NCI-H2107 treated with DMSO at 0.1 percent for 48 hours (cell line): ENCODE results near the gene NOVA1.

ENCODE experiments used
- DNase-seq: peaks from one replicate; lab custom pipeline; 2025; ENCODE audit not compliant: unreplicated experiment; lab: John Stamatoyannopoulos, UW

Gene NOVA1

DNA sequence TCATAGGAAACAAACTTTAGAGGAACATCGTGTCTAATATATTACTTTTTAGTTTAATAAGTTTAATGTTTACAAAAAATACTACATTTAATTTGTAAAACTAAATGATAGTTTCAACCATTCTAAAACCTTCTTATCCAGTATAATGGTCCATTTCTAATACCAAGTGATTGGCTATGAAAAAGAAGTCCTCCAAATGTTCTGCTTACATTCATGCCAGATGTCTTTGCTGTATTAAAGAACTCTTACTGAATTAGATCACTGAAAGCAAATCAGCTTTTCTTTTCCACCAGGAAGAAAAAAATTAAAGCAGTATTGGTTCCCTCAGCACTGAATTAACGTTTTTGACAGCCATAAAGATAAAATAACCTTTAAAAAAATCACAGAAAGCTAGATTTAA, 3.7 kb downstream of the NOVA1 start:
- DNase-seq: no peak

DNA sequence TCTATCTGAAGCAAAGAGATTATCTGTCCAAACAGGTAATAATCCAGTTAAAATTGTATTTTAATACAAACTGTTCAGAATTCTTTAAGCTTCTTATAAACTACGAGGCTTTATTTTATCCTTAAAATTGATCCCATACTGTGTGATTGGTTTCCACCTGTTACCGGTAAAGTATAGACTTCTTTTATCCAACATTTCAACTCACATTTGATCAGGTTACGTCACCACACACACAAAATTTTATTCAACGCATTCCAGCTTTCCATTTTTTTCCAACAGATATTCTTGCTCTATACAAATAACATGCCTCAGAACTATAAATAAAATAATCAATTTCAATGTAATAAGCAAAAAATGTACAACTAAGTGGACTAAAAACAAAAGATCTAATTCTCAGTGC, 4.5 kb downstream of the NOVA1 start:
- DNase-seq: no peak

DNA sequence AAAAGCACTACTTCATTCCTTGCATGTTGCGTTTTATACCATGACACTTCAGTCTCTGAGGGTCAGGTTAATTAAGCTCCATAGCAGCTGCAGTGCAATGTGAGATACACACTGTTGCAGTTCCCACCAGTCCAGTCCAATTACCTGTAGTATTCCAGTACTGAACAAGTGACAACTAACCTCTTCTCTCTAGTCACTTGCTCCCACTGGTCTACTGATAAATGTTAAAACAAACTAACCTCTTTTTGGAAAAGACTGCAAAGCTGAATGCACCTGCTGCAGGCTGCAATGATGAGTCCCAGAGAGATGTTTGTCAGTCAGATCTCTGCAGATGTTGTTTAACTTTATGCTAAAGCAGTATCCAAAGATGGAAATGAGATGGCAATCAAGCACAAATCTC, 7.9 kb downstream of the NOVA1 start:
- no peak for DNase-seq

DNA sequence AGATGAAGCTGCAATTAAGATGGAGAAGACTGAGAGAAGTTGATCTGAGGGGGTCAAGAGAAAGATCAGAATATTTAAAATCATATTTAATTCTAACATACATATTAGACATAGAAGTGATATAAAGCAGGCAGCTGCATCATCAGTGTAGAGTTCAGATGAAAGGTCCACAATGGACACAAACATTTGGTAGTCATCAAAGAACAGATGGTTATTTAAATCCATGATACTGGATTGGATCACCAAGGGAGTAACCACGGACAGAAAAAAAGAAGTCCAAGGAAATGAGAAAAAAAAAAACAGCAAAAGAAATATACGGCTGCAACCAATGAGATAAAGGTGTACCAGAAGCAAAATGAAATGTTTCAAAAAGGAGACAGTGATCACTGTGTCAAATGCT, 20.1 kb downstream of the NOVA1 start:
- no peak for DNase-seq

DNA sequence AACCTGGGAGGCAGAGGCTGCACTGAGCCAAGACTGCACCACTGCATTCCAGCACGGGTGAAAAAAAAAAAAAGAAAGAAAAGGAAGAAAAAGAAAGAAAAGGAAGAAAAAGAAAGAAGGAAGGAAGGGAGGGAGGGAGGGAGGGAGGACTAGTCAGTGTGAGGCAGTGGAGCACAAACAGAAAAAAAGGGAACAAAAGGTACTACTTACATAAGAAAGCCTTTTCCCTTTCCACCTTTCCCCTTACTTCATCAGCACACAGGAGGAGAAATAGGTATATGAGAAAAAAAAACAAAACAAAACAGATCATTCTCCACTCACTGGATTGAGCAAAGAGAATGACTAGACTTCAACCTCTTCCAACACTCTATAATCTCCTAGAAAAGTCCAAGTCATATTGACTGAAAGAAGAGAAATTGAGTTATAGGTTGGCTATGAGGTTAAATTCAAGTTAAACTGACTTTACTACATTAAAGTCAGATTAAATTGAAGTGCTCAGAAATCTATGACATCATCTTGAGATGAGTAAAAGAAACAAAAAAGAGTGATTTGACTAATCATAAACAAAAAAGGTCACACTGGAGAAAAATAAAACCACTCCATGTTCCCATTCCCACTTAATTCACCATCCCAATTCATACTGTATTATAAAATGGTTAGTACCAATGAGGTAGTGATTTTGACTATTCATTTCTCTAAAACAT, 43.6 kb downstream of the NOVA1 start:
- DNase-seq: no peak

DNA sequence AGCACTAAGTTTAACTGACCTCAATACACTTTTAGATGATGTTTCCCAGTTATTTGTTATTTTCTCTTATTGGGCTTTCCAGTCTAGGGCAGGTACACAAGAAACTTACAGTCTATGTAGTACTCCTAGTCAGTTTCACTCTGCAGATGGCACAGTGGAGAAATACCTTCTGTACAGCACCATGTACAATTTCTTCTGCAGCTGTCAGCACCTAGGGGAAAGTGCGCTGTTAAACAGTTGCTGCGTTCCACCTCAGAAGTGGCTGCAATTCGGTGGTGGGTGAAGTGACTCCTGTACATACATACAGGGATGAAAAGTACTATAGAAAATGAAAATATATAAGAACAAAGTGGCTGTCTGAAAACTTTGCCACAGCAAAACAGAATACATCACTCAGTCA, 48.3 kb downstream of the NOVA1 start:
- DNase-seq: no peak

DNA sequence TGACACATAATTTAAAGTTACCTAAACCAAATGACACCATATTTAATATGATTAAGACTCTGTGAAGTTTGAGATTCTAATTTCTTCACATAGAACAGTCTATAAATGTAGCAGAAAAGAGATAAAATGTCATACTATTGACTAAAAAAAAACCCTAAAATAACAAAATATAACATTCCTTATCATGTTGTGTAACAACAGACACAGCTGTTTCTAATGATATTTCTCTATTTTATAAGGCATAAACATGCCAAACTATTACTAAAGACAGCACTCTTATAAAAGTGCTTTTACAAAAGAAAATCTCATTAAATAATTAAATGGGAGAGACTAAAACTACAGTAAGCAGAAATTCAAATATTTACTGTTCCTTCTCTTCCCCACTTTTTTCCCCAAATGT, 49.4 kb downstream of the NOVA1 start:
- no peak for DNase-seq

DNA sequence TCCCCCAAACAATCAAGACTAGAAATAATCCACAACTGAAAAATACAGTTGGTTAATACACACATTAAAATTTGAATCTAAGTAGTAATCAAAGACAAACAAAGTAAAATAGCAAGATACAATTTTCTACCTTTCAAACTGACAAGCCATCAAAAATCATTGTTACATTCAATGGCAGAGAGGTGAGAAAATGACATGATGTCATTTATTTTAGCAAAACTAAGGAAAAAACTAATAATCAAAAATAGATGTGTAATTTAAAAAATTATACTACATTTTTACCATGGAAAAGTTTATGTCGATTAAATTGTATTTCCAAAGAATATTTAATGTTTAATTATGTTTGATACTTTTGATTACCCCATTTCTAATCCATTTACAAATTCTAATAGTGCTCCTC, 59.7 kb downstream of the NOVA1 start:
- DNase-seq: no peak

DNA sequence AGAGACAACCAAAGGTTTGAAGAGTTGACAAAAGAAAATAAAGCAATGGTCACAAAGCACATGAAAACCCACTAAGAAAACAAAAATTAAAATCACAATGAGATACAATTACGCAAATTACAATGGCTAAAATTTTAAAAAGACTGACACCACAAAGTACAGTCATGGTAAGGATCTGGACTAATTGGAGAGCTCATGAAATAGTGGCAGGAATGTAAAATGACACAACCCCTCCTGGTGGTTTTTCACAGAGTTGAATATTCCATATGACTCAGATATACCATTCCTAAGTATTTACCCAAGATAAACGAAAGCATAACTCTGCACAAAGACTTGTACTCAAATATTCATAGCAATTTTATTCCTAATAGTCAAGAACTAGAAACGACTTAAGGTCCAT, 65.9 kb downstream of the NOVA1 start:
- DNase-seq: no peak

DNA sequence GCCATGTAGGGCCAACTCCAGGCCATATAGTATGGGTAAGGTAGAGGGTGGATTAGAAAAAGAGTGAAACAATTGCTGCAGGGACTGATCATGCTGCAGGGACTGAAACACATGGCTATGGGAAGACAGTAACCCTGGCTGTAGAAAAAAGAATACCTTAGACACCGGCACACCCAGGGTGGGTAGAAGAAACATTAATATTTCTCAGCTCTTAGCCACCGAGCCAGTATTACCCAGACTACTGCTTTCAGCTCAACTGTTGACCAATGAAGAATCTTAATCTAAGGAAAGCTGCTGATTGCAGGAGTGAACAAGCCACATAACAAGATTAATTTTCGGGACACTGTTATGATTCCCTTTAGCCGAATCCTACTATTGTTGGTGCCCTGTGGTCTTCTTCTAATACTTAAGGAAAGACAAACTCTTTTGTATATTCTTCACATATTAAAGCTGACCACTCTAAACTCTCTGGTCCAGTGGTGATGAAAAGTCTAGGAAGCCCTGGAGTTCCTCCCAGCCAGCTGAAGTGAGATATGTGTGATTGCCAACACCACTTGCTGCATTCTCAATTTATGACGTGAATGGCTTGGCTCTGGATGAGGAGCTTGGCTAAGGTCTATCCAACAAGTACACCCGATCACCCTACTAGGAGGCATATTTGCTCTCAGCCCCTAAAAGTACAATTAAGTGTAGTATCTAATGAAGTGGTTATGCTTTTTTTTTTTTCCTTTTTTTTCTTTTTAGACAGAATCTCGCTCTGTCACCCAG, 69.2 kb downstream of the NOVA1 start:
- no peak for DNase-seq

DNA sequence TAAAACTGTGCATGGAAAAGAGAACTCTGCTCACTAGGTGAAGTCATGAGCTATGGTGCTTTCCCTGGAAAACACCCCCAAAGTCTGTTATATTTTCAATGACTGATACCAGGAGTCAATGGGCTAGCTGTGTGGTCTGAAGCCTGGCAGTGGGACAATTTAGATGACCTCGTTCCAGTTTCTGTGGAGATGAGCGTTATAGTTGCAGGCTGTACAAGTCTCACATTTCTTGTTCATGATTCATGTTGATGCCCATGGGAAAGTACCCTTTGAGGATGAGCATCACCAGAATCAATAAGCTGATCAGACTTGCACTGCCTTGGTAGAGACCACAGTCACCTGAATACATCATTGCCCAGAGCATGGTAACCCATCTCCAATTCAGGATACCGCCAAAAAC, 70.7 kb downstream of the NOVA1 start:
- no peak for DNase-seq

DNA sequence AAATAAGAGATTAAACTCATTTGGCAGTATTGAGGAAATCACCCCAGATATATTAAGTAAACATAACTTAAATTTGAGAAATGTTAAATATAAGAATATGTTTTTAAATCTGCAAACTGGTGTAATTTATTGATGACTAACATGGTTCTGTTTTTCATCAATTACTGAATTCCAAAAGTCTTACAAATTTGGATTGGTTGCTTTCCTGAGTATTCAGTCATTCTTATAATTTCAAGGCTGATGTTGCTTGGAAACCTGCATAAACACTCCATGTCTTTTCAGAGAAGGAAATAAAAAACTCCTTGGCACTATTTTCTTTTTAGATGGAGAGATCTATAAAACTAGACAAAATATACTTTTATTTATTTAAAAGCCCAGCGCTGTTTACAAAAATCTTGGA, 71.7 kb downstream of the NOVA1 start:
- no peak for DNase-seq

DNA sequence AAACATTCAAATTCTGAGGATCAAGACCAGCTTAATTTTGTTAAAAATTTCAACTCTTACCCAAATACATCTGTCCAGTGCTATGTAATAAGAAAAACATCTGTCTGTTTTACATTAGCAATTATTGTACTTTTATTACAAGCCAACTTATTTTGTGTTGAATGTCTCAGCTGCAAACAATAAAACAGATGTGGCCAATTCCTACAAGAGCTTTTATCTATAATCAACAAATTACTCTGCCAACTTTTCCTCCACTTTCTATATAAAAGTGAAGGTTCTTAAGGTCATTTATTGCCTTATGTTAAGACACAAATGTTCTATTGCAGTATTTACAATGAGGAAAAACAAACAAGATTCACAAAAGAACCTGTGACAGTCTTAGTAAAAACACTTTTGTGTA, 72.7 kb downstream of the NOVA1 start:
- no peak for DNase-seq

DNA sequence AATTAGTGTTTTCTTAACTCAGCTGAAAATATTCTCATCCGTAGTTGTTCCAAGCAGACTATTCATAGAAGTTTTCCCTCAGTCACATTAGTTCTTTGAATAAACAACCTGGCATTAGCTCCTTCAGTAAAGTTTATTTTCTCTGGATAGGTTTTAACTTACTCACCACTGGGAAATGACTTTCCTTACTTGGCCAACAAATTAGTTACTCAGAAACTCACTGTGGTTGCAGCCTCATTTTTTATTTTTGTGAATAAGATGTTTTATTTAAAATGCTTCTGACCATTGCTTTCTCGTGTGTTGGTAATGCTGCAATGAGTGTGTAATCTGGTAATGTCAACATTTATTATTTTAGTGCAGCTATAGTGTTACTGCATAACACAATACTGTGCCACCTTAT, 74.9 kb downstream of the NOVA1 start:
- DNase-seq: no peak

DNA sequence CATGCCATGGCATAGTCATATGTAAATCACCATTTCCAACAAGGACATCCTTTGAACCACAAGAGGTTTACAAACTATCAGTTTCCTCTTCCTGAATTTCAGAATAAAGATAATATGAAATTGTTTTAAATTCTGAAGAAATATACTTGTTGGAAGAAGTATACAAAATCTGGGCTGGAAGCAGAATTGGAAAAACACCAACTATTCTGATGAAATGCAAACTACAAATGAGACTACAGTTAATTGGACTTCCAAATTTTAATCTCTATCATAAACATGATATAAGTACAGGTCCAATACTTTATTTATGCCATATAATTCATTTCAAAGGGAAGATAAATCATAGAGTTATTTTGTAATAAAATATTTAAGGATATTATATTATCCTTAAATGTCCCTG, 80.1 kb downstream of the NOVA1 start:
- DNase-seq: no peak

DNA sequence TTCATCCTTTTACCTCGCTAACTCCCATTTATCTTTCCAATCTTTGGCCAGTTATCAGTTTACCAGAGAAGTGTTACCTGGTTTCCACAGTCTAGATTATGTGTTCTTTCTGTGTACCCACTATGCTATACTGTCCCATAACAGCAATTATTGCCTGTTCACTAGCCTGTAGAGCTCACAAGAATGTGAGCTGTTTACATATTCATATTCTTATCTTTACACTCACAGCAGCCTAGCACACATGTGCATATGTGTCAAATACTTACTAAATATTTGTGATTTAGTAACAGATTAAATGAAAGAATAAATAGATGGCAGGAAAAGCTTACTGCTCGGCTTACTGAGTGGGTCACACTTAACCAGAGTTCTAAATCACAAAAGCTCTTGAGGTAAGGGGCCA, 97.8 kb downstream of the NOVA1 start:
- no peak for DNase-seq

DNA sequence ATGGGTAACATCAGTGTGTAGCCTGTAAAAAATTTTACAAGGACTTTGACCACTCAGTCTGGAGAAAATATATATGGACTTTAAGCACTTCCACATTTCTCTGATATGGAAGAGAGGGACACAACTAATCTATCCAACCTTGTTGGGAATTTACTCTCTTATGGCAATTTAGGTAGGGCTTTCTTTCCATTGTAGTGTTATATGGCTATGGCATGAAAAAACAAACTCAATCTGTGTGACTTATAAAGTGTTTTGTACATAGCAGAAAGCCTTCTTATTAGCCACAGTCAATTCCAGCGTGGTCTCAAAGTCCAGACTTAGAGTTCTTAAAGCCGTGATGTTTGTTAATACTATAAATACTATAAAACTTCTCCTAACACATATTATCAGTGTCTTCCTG, 98.3 kb downstream of the NOVA1 start:
- no peak for DNase-seq

DNA sequence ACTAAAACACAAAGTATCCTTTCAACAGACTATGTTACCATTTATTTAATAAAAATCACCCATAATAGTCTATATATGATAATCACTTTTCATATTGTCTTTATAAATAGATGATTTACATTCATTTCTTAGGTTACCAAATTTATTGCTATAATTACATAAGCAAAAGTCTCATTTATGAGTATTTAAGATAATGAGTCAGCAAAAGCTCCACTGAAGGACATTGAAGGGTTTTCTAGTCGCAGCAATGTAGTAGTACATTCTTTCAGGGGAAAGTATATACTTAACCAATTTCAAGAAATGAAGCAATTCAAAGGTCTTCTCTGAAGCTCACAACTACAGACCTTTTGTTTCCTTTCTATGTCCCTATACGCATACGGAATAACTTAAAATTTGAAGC, 110.9 kb downstream of the NOVA1 start:
- DNase-seq: no peak

DNA sequence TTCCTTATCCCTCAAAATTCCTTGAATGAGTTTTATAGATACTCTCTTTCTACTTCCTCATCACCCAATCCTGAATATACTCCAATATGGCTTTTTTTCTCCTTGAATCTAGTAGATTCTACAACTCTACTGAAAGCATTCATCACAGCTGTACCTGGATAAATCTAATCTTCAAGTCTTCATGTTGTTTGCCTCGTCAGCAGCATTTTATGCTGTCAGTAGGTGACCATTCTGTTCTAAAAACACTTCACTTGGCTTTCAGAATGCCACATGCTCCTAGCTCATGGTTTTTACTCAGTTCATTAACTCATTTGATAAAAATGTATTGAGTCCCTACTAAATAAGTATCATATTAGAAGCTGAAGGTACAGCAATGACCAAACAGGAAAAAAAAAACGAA, 113.3 kb downstream of the NOVA1 start:
- DNase-seq: no peak

DNA sequence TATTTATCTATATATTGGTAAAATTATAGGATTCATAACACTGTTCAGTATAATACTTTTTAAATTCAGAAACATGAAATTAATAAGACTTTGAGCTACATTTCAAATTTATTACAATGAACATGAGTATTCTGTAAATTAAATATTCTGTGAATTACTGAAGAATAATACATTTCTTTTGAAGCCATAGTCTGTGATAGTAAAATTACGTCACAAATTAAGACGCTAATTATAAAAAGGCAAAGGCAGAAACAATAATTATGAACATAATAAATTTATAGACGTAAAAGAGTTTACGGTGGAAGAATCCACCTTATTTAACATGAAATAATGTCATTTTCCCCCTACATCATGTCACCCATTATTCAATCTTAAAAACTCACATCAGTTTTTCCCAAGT, 118.9 kb downstream of the NOVA1 start:
- no peak for DNase-seq

DNA sequence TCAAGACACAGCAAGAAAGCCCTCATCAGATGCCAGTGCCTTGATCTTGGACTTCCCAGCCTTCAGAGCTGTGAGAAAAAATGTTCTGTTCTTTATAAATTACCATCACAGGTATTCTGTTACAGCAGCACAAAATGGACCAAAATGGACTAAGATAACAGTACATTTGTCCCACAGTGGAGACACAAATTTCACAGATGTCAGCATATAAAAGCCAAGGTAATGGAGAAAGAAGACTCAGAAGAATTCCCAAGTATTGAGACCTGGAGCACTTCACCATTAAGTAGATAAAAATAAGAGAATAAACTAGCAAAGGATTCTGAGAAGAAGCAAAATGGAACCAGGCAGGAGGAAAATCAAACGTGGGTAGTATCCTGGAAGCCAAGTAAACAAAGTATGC, 131.0 kb downstream of the NOVA1 start:
- no peak for DNase-seq

DNA sequence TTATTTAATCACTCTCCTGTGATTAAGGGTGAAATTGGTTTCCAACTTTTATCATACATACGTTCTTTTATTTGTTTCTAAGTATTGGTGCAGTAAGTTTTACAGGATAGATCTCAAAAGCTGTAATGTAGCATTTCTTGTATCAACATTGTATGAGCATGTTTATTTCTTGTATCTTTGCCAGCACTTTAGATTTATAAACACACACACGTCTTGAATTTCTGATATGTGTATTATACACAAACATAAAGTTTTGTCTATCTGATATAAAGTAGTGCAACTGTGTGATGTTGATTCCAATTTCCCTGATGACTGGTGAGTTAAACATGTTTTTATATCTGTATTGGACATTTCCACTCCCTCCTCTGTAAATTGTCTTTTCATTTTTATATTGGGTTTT, 134.7 kb downstream of the NOVA1 start:
- DNase-seq: no peak

DNA sequence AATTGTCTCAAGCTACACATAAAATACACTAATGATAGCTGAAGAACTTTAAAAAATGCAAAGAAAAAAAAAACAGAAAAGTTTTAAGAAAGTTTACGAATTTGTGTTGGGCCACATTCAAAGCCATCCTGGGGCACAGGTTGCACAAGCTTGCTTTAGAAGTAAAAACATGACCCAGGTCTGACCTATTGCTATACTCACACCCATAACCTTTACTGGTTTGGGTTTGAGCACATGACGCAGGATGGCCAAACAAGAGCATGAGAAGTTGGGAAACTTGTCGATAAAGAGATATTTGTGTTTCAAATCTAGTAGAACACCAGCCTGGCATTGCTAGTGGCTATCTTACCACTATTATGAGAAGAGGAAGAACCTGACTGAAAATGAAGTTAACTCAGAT, 143.7 kb downstream of the NOVA1 start:
- DNase-seq: no peak
